ENCODE data around the gene ERBB2. TPM values are rescaled to one million over a fixed set of nuclear protein-coding genes. Genes with fewer than 3 reads are reported as not detected.

ERBB2 gene
- total and polyA plus RNA-seq, 2 of the 8 experiments (the other 6 are each of a cell fraction or from before 2014, with no cell fraction given): 183 to 394 TPM

DNA sequence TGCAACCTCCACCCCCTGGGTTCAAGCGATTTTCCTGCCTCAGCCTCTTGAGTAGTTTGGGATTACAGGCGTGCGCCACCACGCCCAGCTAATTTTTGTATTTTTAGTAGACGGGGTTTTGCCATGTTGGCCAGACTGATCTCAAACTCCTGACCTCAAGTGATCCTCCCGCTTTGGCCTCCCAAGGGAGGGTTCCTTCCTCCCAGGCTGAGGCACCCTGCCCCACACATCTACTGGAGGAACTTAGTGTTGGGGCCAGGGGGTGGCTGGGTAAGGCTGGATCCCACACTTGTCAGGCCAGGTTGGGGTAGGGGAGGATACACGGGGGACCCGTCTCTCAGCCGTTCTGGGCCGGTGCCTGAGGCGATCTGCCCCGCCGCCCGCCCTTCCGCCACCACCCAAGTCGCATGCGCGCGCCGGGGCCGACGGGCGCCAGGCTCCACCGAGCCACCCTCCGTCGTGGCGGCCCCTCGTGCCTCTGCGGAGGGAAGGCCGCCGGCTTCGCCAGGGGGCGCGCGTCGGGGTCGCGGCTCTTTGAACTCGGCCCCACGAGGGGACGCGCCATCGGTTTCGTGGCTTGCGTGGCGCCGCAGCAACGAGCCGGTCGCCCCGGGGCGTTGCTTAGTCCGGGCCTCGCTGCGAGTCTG, 53.8 kb downstream of the ERBB2 start:
- Histone ChIP-seq H4K20me1 (replicated peaks in 1 of 2; ENCODE audit: control insufficient read depth in 1 of 2, insufficient read depth in 2 of 2, low read length in 2 of 2) (no peaks in the 10 kb centered on the region), H3K23ac (ENCODE audit: insufficient read length) (no peak overlapping the region), H3K79me2 (ENCODE audit: control insufficient read depth in 1 of 2, insufficient read depth in 2 of 2, low read length in 2 of 2) (no peaks in the 10 kb centered on the region), H3K4me3 (ENCODE audit: extremely low read depth in 1 of 4, insufficient read depth in 2 of 4, low read depth in 3 of 4, low read length in 4 of 4) (peak overlapping the region; percentile 30 to 82 (median 74)), H3K27me3 (replicated peaks in 1 of 4; ENCODE audit: control insufficient read depth in 3 of 4, extremely low read depth in 1 of 4, insufficient read depth in 3 of 4, low read length in 3 of 4) (peaks cover 0 to 3% (median 2%) of the 10 kb centered on the region in 4 experiments; a peak in 2 of 7 replicates), H3K9me3 (ENCODE audit: insufficient read depth in 2 of 2, low read depth in 1 of 2, low read length in 1 of 2) (no peaks in the 10 kb centered on the region), H2BK120ac (replicated peaks; ENCODE audit: low read depth, low read length) (no peak overlapping the region), H3K36me3 (ENCODE audit: control insufficient read depth in 2 of 4, insufficient read depth in 4 of 4, low read length in 3 of 4) (no peaks in the 10 kb centered on the region), H3K23me2 (ENCODE audit: low read depth, low read length) (peaks cover 10% of the 10 kb centered on the region; the same call in 1 of the 2 replicates), H3K4me2 (ENCODE audit: insufficient read depth in 1 of 2, low read depth in 2 of 2, low read length in 2 of 2) (peak overlapping the region; percentile 20 to 98), H3K4ac (replicated peaks; ENCODE audit: insufficient read length, low read depth, low read length) (peak overlapping the region; percentile 87), H3K27ac (ENCODE audit: low read depth, low read length) (no peak overlapping the region), H2BK20ac (ENCODE audit: low read length) (0 out of 2 replicates have a peak overlapping the region, but pooled peaks have one; percentile 48), H4K91ac (replicated peaks; ENCODE audit: insufficient read length, low read length) (peak overlapping the region; percentile 97), H2AK5ac (ENCODE audit: low read depth, low read length) (no peak overlapping the region), H2BK12ac (ENCODE audit: low read depth, low read length) (peak overlapping the region; percentile 32), H3K79me1 (ENCODE audit: low read depth, low read length) (no peaks in the 10 kb centered on the region; the same call in 1 of the 2 replicates), H3K56ac (replicated peaks; ENCODE audit: insufficient read length, low read depth, low read length) (no peak overlapping the region), H2AFZ (ENCODE audit: low read length) (no peak overlapping the region), H2BK15ac (ENCODE audit: low read length) (0 out of 2 replicates have a peak overlapping the region, but pooled peaks have one; percentile 46), H3K4me1 (replicated peaks in 1 of 4; ENCODE audit: control insufficient read depth in 3 of 4, insufficient read depth in 4 of 4, low read length in 3 of 4) (peaks cover 9 to 29% (median 21%) of the 10 kb centered on the region in 4 experiments), H2BK5ac (ENCODE audit: low read depth, low read length) (peak overlapping the region; percentile 84; the same call in 1 of the 2 replicates), H3K9ac (replicated peaks in 1 of 4; ENCODE audit: extremely low read depth in 1 of 4, low read depth in 3 of 4, low read length in 3 of 4) (peak overlapping the region in 3 of 4 experiments; percentile 49 to 67 (median 64); a peak in 5 of 7 replicates), H3K18ac (ENCODE audit: extremely low read depth, low read length) (peak overlapping the region; percentile 95), H4K5ac (ENCODE audit: insufficient read length, low read depth, low read length) (peak overlapping the region; percentile 72), H3K14ac (ENCODE audit: insufficient read length) (no peak overlapping the region), H4K8ac (ENCODE audit: extremely low read depth, insufficient read depth, low read length) (peak overlapping the region; percentile 97)
- ChIA-PET CTCF (ENCODE audit: partially characterized antibody) (interaction anchor here (0.7 to 8.2 kb wide), 18 partner anchors 11 to 559 kb away, joined by 3 to 102 read pairs (median 4); partner anchors contain the start of genes MIEN1 and PNMT), POLR2A (ENCODE audit: partially characterized antibody) (interaction anchor here (0.6 to 8.1 kb wide), 7 partner anchors 9 to 1332 kb away, joined by 3 to 54 read pairs (median 3); partner anchors contain the start of genes MIEN1 and PPP1R1B)
- DNase-seq (ENCODE audit: low read depth in 1 of 2, low spot score in 2 of 2) (peak in 1 of 2 experiments; percentile 70), FAIRE-seq (no peak)
- WGBS, 2 experiments (ENCODE audit: extremely low coverage in 1 of 2, insufficient coverage in 1 of 2, insufficient read length in 1 of 2, insufficient replicate concordance in 2 of 2, low coverage in 1 of 2, low lambda C conversion rate in 2 of 2, missing lambda C conversion rate in 1 of 2): 18% methylated on average over 40 of the region's 55 CpGs; no CpG with 5 or more reads in 1 of the 2 experiments
- TF ChIP-seq BACH1 (IDR thresholded peaks at IDR 0.05; ENCODE audit: low read length) (no peak; the same call in 1 of the 2 replicates), SIRT6 (IDR thresholded peaks at IDR 0.05; ENCODE audit: low read length) (no peak), SUZ12 (IDR thresholded peaks at IDR 0.05; ENCODE audit: low read length) (peak; percentile 42; the same call in 1 of the 2 replicates), CHD2 (IDR thresholded peaks at IDR 0.05; ENCODE audit: low read length) (no peak), JUND (IDR thresholded peaks at IDR 0.05; ENCODE audit: low read length) (no peak), KDM5A (IDR thresholded peaks at IDR 0.05; ENCODE audit: low read length) (no peak), POLR2A (IDR thresholded peaks at IDR 0.05; ENCODE audit: control extremely low read depth in 1 of 2, low read depth in 2 of 2, low read length in 2 of 2) (0 out of 3 replicates have a peak, but pooled peaks of 1 of the 2 experiments have one; percentile 20), NRF1 (IDR thresholded peaks at IDR 0.05; ENCODE audit: low read depth, low read length) (no peak)
- TF ChIP-seq, protein P1, sequence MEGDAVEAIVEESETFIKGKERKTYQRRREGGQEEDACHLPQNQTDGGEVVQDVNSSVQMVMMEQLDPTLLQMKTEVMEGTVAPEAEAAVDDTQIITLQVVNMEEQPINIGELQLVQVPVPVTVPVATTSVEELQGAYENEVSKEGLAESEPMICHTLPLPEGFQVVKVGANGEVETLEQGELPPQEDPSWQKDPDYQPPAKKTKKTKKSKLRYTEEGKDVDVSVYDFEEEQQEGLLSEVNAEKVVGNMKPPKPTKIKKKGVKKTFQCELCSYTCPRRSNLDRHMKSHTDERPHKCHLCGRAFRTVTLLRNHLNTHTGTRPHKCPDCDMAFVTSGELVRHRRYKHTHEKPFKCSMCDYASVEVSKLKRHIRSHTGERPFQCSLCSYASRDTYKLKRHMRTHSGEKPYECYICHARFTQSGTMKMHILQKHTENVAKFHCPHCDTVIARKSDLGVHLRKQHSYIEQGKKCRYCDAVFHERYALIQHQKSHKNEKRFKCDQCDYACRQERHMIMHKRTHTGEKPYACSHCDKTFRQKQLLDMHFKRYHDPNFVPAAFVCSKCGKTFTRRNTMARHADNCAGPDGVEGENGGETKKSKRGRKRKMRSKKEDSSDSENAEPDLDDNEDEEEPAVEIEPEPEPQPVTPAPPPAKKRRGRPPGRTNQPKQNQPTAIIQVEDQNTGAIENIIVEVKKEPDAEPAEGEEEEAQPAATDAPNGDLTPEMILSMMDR (IDR thresholded peaks at IDR 0.05; ENCODE audit: control extremely low read depth in 1 of 3, insufficient read depth in 1 of 3, low read depth in 1 of 3, low read length in 3 of 3): peak in 1 of 3 experiments; percentile 2; a peak in 1 of 4 replicates
